ENCODE data around the gene SLC25A29. TPM values are rescaled to one million over a fixed set of nuclear protein-coding genes. Genes with fewer than 3 reads are reported as not detected.

The SLC25A29 gene
- total and polyA plus RNA-seq, 2 of the 8 experiments (the other 6 are each of a cell fraction or from before 2014, with no cell fraction given), result 135 to 177 TPM

DNA sequence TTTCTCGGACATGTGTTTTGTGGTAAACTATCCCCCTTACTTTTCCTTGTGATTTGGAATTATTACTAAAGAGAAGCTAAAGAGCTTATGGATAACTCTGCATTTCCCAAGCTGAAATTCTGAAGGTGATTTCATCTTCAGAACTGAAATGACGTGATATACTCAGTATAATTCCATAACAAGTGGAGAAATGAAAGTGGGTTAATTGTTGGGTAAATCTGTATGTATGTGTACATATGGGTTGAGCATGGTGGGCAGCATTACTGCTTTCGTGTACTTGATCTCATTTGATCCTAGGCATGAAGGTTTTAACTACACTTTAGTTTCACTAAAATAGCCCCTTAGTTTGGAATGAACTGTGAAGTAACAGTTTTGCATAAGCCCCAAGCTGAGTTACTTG lies 63.2 kb downstream of the SLC25A29 start:
- Histone ChIP-seq H4K91ac (replicated peaks; ENCODE audit: insufficient read length, low read length) (no peak overlapping the region), H3K27ac (ENCODE audit: low read depth, low read length) (no peak overlapping the region), H3K18ac (ENCODE audit: extremely low read depth, low read length) (no peak overlapping the region), H3K56ac (replicated peaks; ENCODE audit: insufficient read length, low read depth, low read length) (no peak overlapping the region), H2BK5ac (ENCODE audit: low read depth, low read length) (no peak overlapping the region), H3K23ac (ENCODE audit: insufficient read length) (no peak overlapping the region), H3K36me3 (ENCODE audit: control insufficient read depth in 2 of 4, insufficient read depth in 4 of 4, low read length in 3 of 4) (peaks cover 0 to 5% (median 0%) of the 10 kb centered on the region in 4 experiments; a peak in 2 of 8 replicates), H3K4me2 (ENCODE audit: insufficient read depth in 1 of 2, low read depth in 2 of 2, low read length in 2 of 2) (no peak overlapping the region), H3K9ac (replicated peaks in 1 of 4; ENCODE audit: extremely low read depth in 1 of 4, low read depth in 3 of 4, low read length in 3 of 4) (no peak overlapping the region), H3K79me1 (ENCODE audit: low read depth, low read length) (peaks cover 3% of the 10 kb centered on the region), H4K5ac (ENCODE audit: insufficient read length, low read depth, low read length) (no peak overlapping the region), H3K4ac (replicated peaks; ENCODE audit: insufficient read length, low read depth, low read length) (no peak overlapping the region), H3K14ac (ENCODE audit: insufficient read length) (no peak overlapping the region), H3K27me3 (replicated peaks in 1 of 4; ENCODE audit: control insufficient read depth in 3 of 4, extremely low read depth in 1 of 4, insufficient read depth in 3 of 4, low read length in 3 of 4) (no peaks in the 10 kb centered on the region), H2BK15ac (ENCODE audit: low read length) (no peak overlapping the region), H4K8ac (ENCODE audit: extremely low read depth, insufficient read depth, low read length) (no peak overlapping the region), H2AK5ac (ENCODE audit: low read depth, low read length) (no peak overlapping the region), H3K79me2 (ENCODE audit: control insufficient read depth in 1 of 2, insufficient read depth in 2 of 2, low read length in 2 of 2) (peaks cover 60 to 83% of the 10 kb centered on the region in 2 experiments), H3K9me3 (ENCODE audit: insufficient read depth in 2 of 2, low read depth in 1 of 2, low read length in 1 of 2) (no peaks in the 10 kb centered on the region), H4K20me1 (replicated peaks in 1 of 2; ENCODE audit: control insufficient read depth in 1 of 2, insufficient read depth in 2 of 2, low read length in 2 of 2) (peaks cover 26 to 41% of the 10 kb centered on the region in 2 experiments), H2AFZ (ENCODE audit: low read length) (no peak overlapping the region), H3K4me1 (replicated peaks in 1 of 4; ENCODE audit: control insufficient read depth in 3 of 4, insufficient read depth in 4 of 4, low read length in 3 of 4) (peaks cover 4 to 14% (median 4%) of the 10 kb centered on the region in 4 experiments), H2BK12ac (ENCODE audit: low read depth, low read length) (no peak overlapping the region), H3K4me3 (ENCODE audit: extremely low read depth in 1 of 4, insufficient read depth in 2 of 4, low read depth in 3 of 4, low read length in 4 of 4) (no peak overlapping the region), H3K23me2 (ENCODE audit: low read depth, low read length) (no peaks in the 10 kb centered on the region; the same call in 1 of the 2 replicates), H2BK120ac (replicated peaks; ENCODE audit: low read depth, low read length) (no peak overlapping the region), H2BK20ac (ENCODE audit: low read length) (no peak overlapping the region)
- no peak for DNase-seq (ENCODE audit: low read depth in 1 of 2, low spot score in 2 of 2)
- WGBS, 2 experiments (ENCODE audit: extremely low coverage in 1 of 2, insufficient coverage in 1 of 2, insufficient read length in 1 of 2, insufficient replicate concordance in 2 of 2, low coverage in 1 of 2, low lambda C conversion rate in 2 of 2, missing lambda C conversion rate in 1 of 2), result 92% methylated on average over 3 of the region's 3 CpGs; no CpG with 5 or more reads in 1 of the 2 experiments
- POLR2A ChIA-PET (ENCODE audit: partially characterized antibody), result interaction anchor here (1.0 to 3.1 kb wide), 3 partner anchors 11 to 26 kb away, joined by 3 to 11 read pairs (median 4); no protein-coding TSS in a partner anchor
- CTCF ChIA-PET (ENCODE audit: partially characterized antibody), result interaction anchor here (0.6 to 1.6 kb wide), 5 partner anchors 20 to 50 kb away, joined by 3 to 5 read pairs (median 4); no protein-coding TSS in a partner anchor
- FAIRE-seq, result no peak
- no peak for TF ChIP-seq EGR1 (IDR thresholded peaks at IDR 0.05; ENCODE audit: borderline replicate concordance, low read depth, low read length)
- no peak for TF ChIP-seq POLR2A (IDR thresholded peaks at IDR 0.05; ENCODE audit: control extremely low read depth in 1 of 2, low read depth in 2 of 2, low read length in 2 of 2)
- TF ChIP-seq SIN3A (conservative IDR thresholded peaks at IDR 0.05 in 1 of 2, IDR thresholded peaks at IDR 0.05 in 1 of 2; ENCODE audit: low read depth in 1 of 2, low read length in 2 of 2), result no peak
- no peak for TF ChIP-seq BRCA1 (IDR thresholded peaks at IDR 0.05; ENCODE audit: low read depth, low read length)
- TF ChIP-seq TAF7 (optimal IDR thresholded peaks at IDR 0.05; ENCODE audit: borderline replicate concordance, low read depth, low read length), result no peak
- TF ChIP-seq SP2 (IDR thresholded peaks at IDR 0.05; ENCODE audit: low read length), result no peak
- TF ChIP-seq SAP30 (IDR thresholded peaks at IDR 0.05; ENCODE audit: insufficient read depth, insufficient replicate concordance, low read length), result no peak
- TF ChIP-seq JUND (IDR thresholded peaks at IDR 0.05; ENCODE audit: low read length), result no peak
- TF ChIP-seq TBP (IDR thresholded peaks at IDR 0.05; ENCODE audit: low read depth, low read length), result no peak
- no peak for TF ChIP-seq EZH2 (IDR thresholded peaks at IDR 0.05; ENCODE audit: low read depth, low read length, severe bottlenecking)
- TF ChIP-seq HDAC2 (IDR thresholded peaks at IDR 0.05; ENCODE audit: borderline replicate concordance in 1 of 2, low read depth in 2 of 2, low read length in 2 of 2), result no peak
- TF ChIP-seq, protein P1, sequence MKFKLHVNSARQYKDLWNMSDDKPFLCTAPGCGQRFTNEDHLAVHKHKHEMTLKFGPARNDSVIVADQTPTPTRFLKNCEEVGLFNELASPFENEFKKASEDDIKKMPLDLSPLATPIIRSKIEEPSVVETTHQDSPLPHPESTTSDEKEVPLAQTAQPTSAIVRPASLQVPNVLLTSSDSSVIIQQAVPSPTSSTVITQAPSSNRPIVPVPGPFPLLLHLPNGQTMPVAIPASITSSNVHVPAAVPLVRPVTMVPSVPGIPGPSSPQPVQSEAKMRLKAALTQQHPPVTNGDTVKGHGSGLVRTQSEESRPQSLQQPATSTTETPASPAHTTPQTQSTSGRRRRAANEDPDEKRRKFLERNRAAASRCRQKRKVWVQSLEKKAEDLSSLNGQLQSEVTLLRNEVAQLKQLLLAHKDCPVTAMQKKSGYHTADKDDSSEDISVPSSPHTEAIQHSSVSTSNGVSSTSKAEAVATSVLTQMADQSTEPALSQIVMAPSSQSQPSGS (IDR thresholded peaks at IDR 0.05; ENCODE audit: low read length), result no peak

Data from H1 (cell line).